A549 (cell line): ENCODE measurements around the gene ZDHHC15. TPM values are rescaled to one million over a fixed set of nuclear protein-coding genes. Genes with fewer than 3 reads are reported as not detected.

Experiments used
- ATAC-seq, 2 experiments: fragments of 200-7000 bp in 1 of 2; fragments of >200 bp in 1 of 2; cut with Nextera tagmentation in 1 of 2; cut with Tn5 transposase in 1 of 2; 3 replicates each; pipeline versions ENCODE4 v1.8.0 to v1.9.1; 2018 to 2020; ENCODE audit warnings: mild to moderate bottlenecking in 1 of 2, moderate library complexity in 1 of 2
- CTCF ChIA-PET: fragments of 300-600 bp; sonication (Branson Sonifier 250); formaldehyde crosslinking; extraction: SDS; loops from one replicate; lab custom pipeline; 2021; ENCODE audit warnings: antibody characterized with exemption, inconsistent platforms; lab: Yijun Ruan, JAX
- POLR2A ChIA-PET: fragments of 350-600 bp; formaldehyde crosslinking; extraction: SDS; loops from one replicate; lab custom pipeline; 2021; ENCODE audit warnings: antibody characterized with exemption, inconsistent platforms; lab: Yijun Ruan, JAX
- DNase-seq, 2 experiments: peaks; one replicate each; pipeline versions ENCODE4 v3.0.0 to v3.0.0-alpha.2; 2011 to 2016; ENCODE audit warnings: low read depth in 1 of 2, low spot score in 1 of 2
- FAIRE-seq: peaks from 2 replicates; lab custom pipeline; 2011; peaks lifted over from hg19 to GRCh38; lab: Jason Lieb, UNC
- H3K27ac ChIP-seq, 2 experiments: fragments of >200 bp; sonication (Bioruptor Twin); formaldehyde crosslinking; 3 replicates each; pipeline ENCODE4 v1.5.1; 2016 to 2017
- H3K4me1 ChIP-seq: fragments of >200 bp; sonication (Bioruptor Twin); formaldehyde crosslinking; 3 replicates; pipeline ENCODE4 v1.6.1; 2016
- H3K4me2 ChIP-seq: fragments of >200 bp; sonication (Bioruptor Twin); formaldehyde crosslinking; 3 replicates; pipeline ENCODE4 v1.6.1; 2016
- H3K4me3 ChIP-seq: fragments of >200 bp; sonication (Bioruptor Twin); formaldehyde crosslinking; 3 replicates; pipeline ENCODE4 v1.5.1; 2016
- H3K9me3 ChIP-seq: fragments of >200 bp; sonication (Bioruptor Twin); formaldehyde crosslinking; 3 replicates; pipeline ENCODE4 v1.6.1; 2016
- BCL3 ChIP-seq: fragments of >200 bp; sonication (Bioruptor Twin); formaldehyde crosslinking; IDR thresholded peaks from 3 replicates; pipeline ENCODE4 v1.6.1; 2016
- CBX8 ChIP-seq: fragments of 200-600 bp; sonication (generic); IDR thresholded peaks from 2 replicates; pipeline ENCODE4 v1.6.1; 2016
- CEBPB ChIP-seq, 2 experiments: fragments of >200 bp in 1 of 2; sonication (Bioruptor Twin) in 1 of 2; formaldehyde crosslinking in 1 of 2; IDR thresholded peaks; 2 replicates each; pipeline ENCODE4 v1.6.1; 2012 to 2016
- CTCF ChIP-seq: fragments of >200 bp; sonication (Bioruptor Twin); formaldehyde crosslinking; IDR thresholded peaks from 3 replicates; pipeline ENCODE4 v1.5.1; 2016
- EHMT2 ChIP-seq: fragments of 200-600 bp; sonication (generic); IDR thresholded peaks from 2 replicates; pipeline ENCODE4 v1.6.1; 2016; ENCODE audit warnings: antibody characterized with exemption, low read depth, mild to moderate bottlenecking, moderate library complexity
- FOSB ChIP-seq: fragments of 250-450 bp; sonication (Bioruptor Pico); IDR thresholded peaks from 2 replicates; pipeline ENCODE4 v1.5.0; 2020; ENCODE audit warnings: mild to moderate bottlenecking, moderate library complexity
- HEYL ChIP-seq: fragments of 250-450 bp; sonication (Bioruptor Pico); IDR thresholded peaks from 2 replicates; pipeline ENCODE4 v1.8.0; 2021; ENCODE audit warnings: mild to moderate bottlenecking, moderate library complexity
- HOXA7 ChIP-seq: fragments of 250-450 bp; sonication (Bioruptor Pico); IDR thresholded peaks from 2 replicates; pipeline ENCODE4 v1.5.0; 2020; ENCODE audit warnings: mild to moderate bottlenecking, moderate library complexity
- HOXB13 ChIP-seq: fragments of 250-450 bp; sonication (Bioruptor Pico); IDR thresholded peaks from 2 replicates; pipeline ENCODE4 v1.5.0; 2020; ENCODE audit warnings: low read depth, mild to moderate bottlenecking, moderate library complexity
- JUN ChIP-seq, 2 experiments: fragments of >200 bp; sonication (Bioruptor Twin); formaldehyde crosslinking; IDR thresholded peaks; 2 replicates in 1 of 2; 3 replicates in 1 of 2; pipeline ENCODE4 v1.6.1; 2016 to 2017
- JUNB ChIP-seq: fragments of >200 bp; sonication (Bioruptor Twin); formaldehyde crosslinking; IDR thresholded peaks from 2 replicates; pipeline ENCODE4 v1.6.1; 2016
- PBX3 ChIP-seq: IDR thresholded peaks from 2 replicates; pipeline ENCODE4 v1.6.1; 2012
- POLR2AphosphoS2 ChIP-seq: conservative IDR thresholded peaks from 2 replicates; pipeline ENCODE4 v1.6.1; 2012; ENCODE audit warnings: low read length, improper control_type of control experiment, inconsistent platforms
- RCOR1 ChIP-seq: fragments of 150-350 bp; IDR thresholded peaks from 2 replicates; pipeline ENCODE4 v1.6.1; 2014; ENCODE audit warnings: antibody characterized with exemption, low read length, low read depth
- RNF2 ChIP-seq: fragments of 200-600 bp; sonication (generic); IDR thresholded peaks from 2 replicates; pipeline ENCODE4 v1.6.1; 2016; ENCODE audit warnings: low read depth, mild to moderate bottlenecking, antibody characterized with exemption, moderate library complexity, borderline replicate concordance
- ZC3H11A ChIP-seq: fragments of 450-650 bp; IDR thresholded peaks from 2 replicates; pipeline ENCODE4 v1.6.1; 2014; ENCODE audit warnings: antibody characterized with exemption, mild to moderate bottlenecking
- ZFP36 ChIP-seq: fragments of 450-650 bp; IDR thresholded peaks from 2 replicates; pipeline ENCODE4 v1.6.1; 2014; ENCODE audit warnings: borderline replicate concordance; ENCODE audit not compliant: partially characterized antibody
- WGBS: methylation state at CpG from one replicate; pipeline ENCODE4 v1.1.6; 2017; ENCODE audit errors: missing lambda C conversion rate; 5-methylcytosine and 5-hydroxymethylcytosine counted together
- polyA plus RNA-seq, 4 experiments: library from polyadenylated mRNA; depleted of rRNA in 3 of 4; stranded (reverse); fragments of >200 nt; fragmentation: RNase III in 1 of 4; extraction: RNeasy Plus Mini Kit Qiagen cat#74134 plus additional on column Dnase treatment in 1 of 4; gene quantifications; 2 replicates in 3 of 4; 3 replicates in 1 of 4; pipeline ENCODE4 v1.2.3, GENCODE V29; 2011 to 2017

Gene ZDHHC15
- polyA plus RNA-seq, 2 of the 4 experiments (the other 2 are of a cell fraction), result not detected

GRCh38 chrX:75369721-75370120 lies 153.1 kb downstream of the ZDHHC15 start:
- no peak for FAIRE-seq
- CTCF ChIA-PET, result no interaction called here

GRCh38 chrX:75366861-75367260 lies 156.0 kb downstream of the ZDHHC15 start:
- no peak overlapping the region for H3K4me3 ChIP-seq
- ATAC-seq (no peak), DNase-seq (no peak), FAIRE-seq (no peak)
- H3K27ac ChIP-seq, result no peak overlapping the region
- CTCF ChIA-PET, result no interaction called here
- 31% methylated on average over 2 of the region's 2 CpGs for WGBS
- no peaks in the 10 kb centered on the region for H3K4me1 ChIP-seq
- no peak for TF ChIP-seq EHMT2
- TF ChIP-seq HOXB13 (CRISPR knock-in tag), result no peak
- TF ChIP-seq POLR2AphosphoS2, result no peak
- TF ChIP-seq CTCF, result no peak
- H3K9me3 ChIP-seq, result no peaks in the 10 kb centered on the region
- H3K4me2 ChIP-seq, result no peak overlapping the region
- POLR2A ChIA-PET, result no interaction called here

More at GRCh38 chrX:75369721-75370120, 153.1 kb downstream of the ZDHHC15 start:
- no peaks in the 10 kb centered on the region for H3K4me1 ChIP-seq
- POLR2A ChIA-PET, result no interaction called here
- no peak overlapping the region for H3K4me2 ChIP-seq
- H3K9me3 ChIP-seq, result no peaks in the 10 kb centered on the region
- H3K27ac ChIP-seq, result no peak overlapping the region
- H3K4me3 ChIP-seq, result no peak overlapping the region
- no peak for ATAC-seq
- WGBS, result 0% methylated on average over 1 of the region's 1 CpG
- DNase-seq, result no peak
- TF ChIP-seq ZFP36 (no peak), ZC3H11A (no peak), CBX8 (no peak), JUN (IDR thresholded peaks at IDR 0.05) (no peak), JUNB (no peak), RCOR1 (no peak), PBX3 (no peak), CTCF (no peak), HEYL (CRISPR knock-in tag) (no peak), FOSB (CRISPR knock-in tag) (no peak), HOXA7 (CRISPR knock-in tag) (no peak), RNF2 (no peak), BCL3 (no peak), CEBPB (IDR thresholded peaks at IDR 0.05) (no peak)
